ENCODE measurements around the gene ABCA13. TPM values are rescaled to one million over a fixed set of nuclear protein-coding genes. Genes with fewer than 3 reads are reported as not detected.

ABCA13 gene
- total RNA-seq, 2 experiments from 2014 or later: 0.08 to 0.45 TPM

DNA sequence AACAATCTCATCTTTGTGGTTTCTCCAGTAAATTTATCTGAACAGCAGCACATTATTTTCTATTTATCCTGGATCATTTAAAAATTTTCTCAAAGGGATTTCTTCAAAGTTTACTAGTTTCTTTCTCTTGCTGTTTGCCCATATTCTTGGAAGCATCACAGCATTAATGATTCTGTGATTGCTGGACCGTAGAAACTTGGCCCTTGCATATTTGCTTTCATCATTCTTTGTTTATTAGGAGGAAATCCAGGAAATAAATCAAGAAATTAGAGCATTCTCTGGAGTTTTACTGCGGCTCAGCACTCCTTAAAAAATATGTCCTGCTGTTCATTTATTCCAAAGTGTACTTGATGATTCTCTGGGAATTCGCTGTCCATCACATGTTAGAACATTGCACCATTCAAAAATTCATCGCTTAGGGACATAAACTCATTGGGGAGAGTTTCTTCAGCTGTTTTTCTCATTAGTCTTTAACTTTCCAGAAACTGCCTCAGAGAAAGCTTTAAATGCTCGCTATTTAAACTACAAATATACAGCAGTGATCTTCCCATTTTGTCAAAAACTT, 489.1 kb downstream of the ABCA13 start:
- no peak overlapping the region for H3K27ac Mint-ChIP-seq

GRCh38 chr7:48664241-48664640, 493.0 kb downstream of the ABCA13 start:
- H3K9me3 Mint-ChIP-seq (ENCODE audit: insufficient read depth): no peaks in the 10 kb centered on the region
- ChIA-PET POLR2A (no interaction called here), CTCF (no interaction called here)
- no peaks in the 10 kb centered on the region for H3K27me3 Mint-ChIP-seq (ENCODE audit: low read depth)
- no peaks in the 10 kb centered on the region for H3K4me1 Mint-ChIP-seq (ENCODE audit: low read depth)
- no peak for ATAC-seq
- H3K36me3 Mint-ChIP-seq (ENCODE audit: low read depth): no peaks in the 10 kb centered on the region
- H3K4me3 Mint-ChIP-seq: no peak overlapping the region
- no peak overlapping the region for H3K27ac Mint-ChIP-seq
- no peak for DNase-seq

More for the DNA sequence above, 489.1 kb downstream of the ABCA13 start:
- ChIA-PET CTCF (no interaction called here), POLR2A (no interaction called here)
- H3K4me3 Mint-ChIP-seq: no peak overlapping the region
- no peaks in the 10 kb centered on the region for H3K27me3 Mint-ChIP-seq (ENCODE audit: low read depth)
- H3K9me3 Mint-ChIP-seq (ENCODE audit: insufficient read depth): no peaks in the 10 kb centered on the region
- H3K36me3 Mint-ChIP-seq (ENCODE audit: low read depth): no peaks in the 10 kb centered on the region
- no peaks in the 10 kb centered on the region for H3K4me1 Mint-ChIP-seq (ENCODE audit: low read depth)
- no peak for DNase-seq
- ATAC-seq: no peak

- H3K27me3 Mint-ChIP-seq (ENCODE audit: low read depth): no peaks in the 10 kb centered on the region
- CTCF ChIA-PET: no interaction called here
- POLR2A ChIA-PET: no interaction called here
Measured at GRCh38 chr7:48665353-48666135, 494.3 kb downstream of the ABCA13 start.

DNA sequence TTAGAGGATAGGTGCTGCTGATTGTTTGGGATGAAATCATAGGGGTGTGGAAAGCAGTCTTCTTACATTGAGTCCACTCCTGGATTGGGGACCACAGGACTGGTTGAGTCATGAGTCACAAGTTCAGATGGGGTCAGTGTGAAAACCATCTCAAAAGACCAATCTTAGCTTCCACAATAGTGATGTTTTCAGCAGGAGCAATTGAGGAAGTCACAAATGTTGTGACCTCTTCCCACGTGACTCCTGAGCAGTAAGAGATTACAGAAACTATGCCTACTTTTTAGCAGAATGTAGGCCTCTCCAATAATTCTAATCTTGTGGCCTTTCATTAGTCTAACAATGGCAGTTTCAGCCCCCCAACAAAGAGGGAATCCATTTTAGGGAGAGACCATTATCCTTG, 496.1 kb downstream of the ABCA13 start:
- CTCF ChIA-PET: no interaction called here
- Mint-ChIP-seq H3K27me3 (ENCODE audit: low read depth) (no peaks in the 10 kb centered on the region), H3K4me3 (no peak overlapping the region), H3K9me3 (ENCODE audit: insufficient read depth) (no peaks in the 10 kb centered on the region), H3K4me1 (ENCODE audit: low read depth) (no peaks in the 10 kb centered on the region), H3K27ac (no peak overlapping the region), H3K36me3 (ENCODE audit: low read depth) (no peaks in the 10 kb centered on the region)
- POLR2A ChIA-PET: no interaction called here
- DNase-seq (no peak), ATAC-seq (no peak)

More at GRCh38 chr7:48665353-48666135, 494.3 kb downstream of the ABCA13 start:
- ATAC-seq: no peak
- no peak for DNase-seq
- Mint-ChIP-seq H3K4me3 (no peak overlapping the region), H3K27ac (no peak overlapping the region), H3K9me3 (ENCODE audit: insufficient read depth) (no peaks in the 10 kb centered on the region), H3K4me1 (ENCODE audit: low read depth) (no peaks in the 10 kb centered on the region), H3K36me3 (ENCODE audit: low read depth) (no peaks in the 10 kb centered on the region)

- no peak for ATAC-seq
- Mint-ChIP-seq H3K4me1 (ENCODE audit: low read depth) (no peaks in the 10 kb centered on the region), H3K9me3 (ENCODE audit: insufficient read depth) (no peaks in the 10 kb centered on the region), H3K27ac (no peak overlapping the region), H3K36me3 (ENCODE audit: low read depth) (no peaks in the 10 kb centered on the region), H3K27me3 (ENCODE audit: low read depth) (no peaks in the 10 kb centered on the region), H3K4me3 (no peak overlapping the region)
- ChIA-PET POLR2A (no interaction called here), CTCF (no interaction called here)
- DNase-seq: no peak
Measured at GRCh38 chr7:48671656-48672055, 500.4 kb downstream of the ABCA13 start.

DNA sequence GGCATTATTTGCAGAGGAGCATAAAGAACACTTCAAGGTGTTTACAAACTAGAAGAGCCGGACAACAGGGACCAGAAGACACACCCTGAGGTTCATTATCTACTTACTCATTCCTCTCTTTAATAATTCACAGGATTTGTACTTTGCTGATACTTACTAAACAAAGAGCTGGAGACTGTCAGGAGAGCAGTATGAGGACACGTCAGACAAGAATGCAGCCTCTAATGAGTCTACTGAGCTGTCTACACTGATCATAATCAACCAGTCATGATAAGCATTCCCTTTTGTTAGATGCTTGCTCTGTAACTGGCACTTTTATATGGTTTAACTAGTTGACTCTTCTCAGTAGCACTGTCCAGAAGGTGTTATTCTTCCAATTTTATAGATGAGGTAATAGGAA, 509.7 kb downstream of the ABCA13 start:
- H3K4me1 Mint-ChIP-seq (ENCODE audit: low read depth): no peaks in the 10 kb centered on the region
- H3K36me3 Mint-ChIP-seq (ENCODE audit: low read depth): no peaks in the 10 kb centered on the region
- no peaks in the 10 kb centered on the region for H3K27me3 Mint-ChIP-seq (ENCODE audit: low read depth)
- H3K9me3 Mint-ChIP-seq (ENCODE audit: insufficient read depth): peaks cover 3% of the 10 kb centered on the region
- no peak overlapping the region for H3K4me3 Mint-ChIP-seq
- H3K27ac Mint-ChIP-seq: no peak overlapping the region
- ChIA-PET CTCF (no interaction called here), POLR2A (no interaction called here)
- DNase-seq (no peak), ATAC-seq (no peak)

- no peaks in the 10 kb centered on the region for H3K9me3 Mint-ChIP-seq (ENCODE audit: insufficient read depth)
- CTCF ChIA-PET: no interaction called here
- POLR2A ChIA-PET: no interaction called here
- H3K27me3 Mint-ChIP-seq (ENCODE audit: low read depth): no peaks in the 10 kb centered on the region
- DNase-seq (no peak), ATAC-seq (no peak)
- H3K36me3 Mint-ChIP-seq (ENCODE audit: low read depth): no peaks in the 10 kb centered on the region
- no peak overlapping the region for H3K4me3 Mint-ChIP-seq
- H3K27ac Mint-ChIP-seq: no peak overlapping the region
- H3K4me1 Mint-ChIP-seq (ENCODE audit: low read depth): no peaks in the 10 kb centered on the region
Measured at GRCh38 chr7:48691788-48692187, 520.5 kb downstream of the ABCA13 start.

Other genes with a start within 250 kb of the ABCA13 start
- under 1 TPM; 0.08 to 0.11 TPM for gene PKD1L1, start 223.0 kb upstream of the ABCA13 start, total RNA-seq
- 10 to 100 TPM; 28.9 to 31.6 TPM for gene HUS1, start 191.8 kb upstream of the ABCA13 start, total RNA-seq
- under 1 TPM in 1 of 2 experiments, not detected in 1; 0.97 TPM for gene SUN3, start 142.4 kb upstream of the ABCA13 start, total RNA-seq
- under 1 TPM in 1 of 2 experiments, not detected in 1; 0.10 TPM for gene C7orf57, start 135.9 kb upstream of the ABCA13 start, total RNA-seq
- gene UPP1, start 82.2 kb upstream of the ABCA13 start, total RNA-seq: 10 to 100 TPM; 60.7 to 68.4 TPM

Data from activated CD8-positive, alpha-beta T cell treated with anti-CD3 and anti-CD28 coated beads, Interleukin-2, amount 10 ng/mL, durations not matched to agents 7 days and 5 days (primary cell).